NCI-H1694 (cell line): Measurements from ENCODE around the gene UPF1.

Experiments
- DNase-seq: peaks from one replicate; lab custom pipeline; 2025; lab: John Stamatoyannopoulos, UW

The UPF1 gene

GRCh38 chr19:18857223-18857622 lies 25.5 kb downstream of the UPF1 start:
- no peak for DNase-seq

GRCh38 chr19:18858906-18859646 lies 27.3 kb downstream of the UPF1 start:
- DNase-seq, result no peak

- no peak for DNase-seq
Measured at GRCh38 chr19:18859676-18860301, 28.0 kb downstream of the UPF1 start.

GRCh38 chr19:18860302-18860700 lies 28.5 kb downstream of the UPF1 start:
- DNase-seq, result no peak

GRCh38 chr19:18860725-18861124 lies 29.0 kb downstream of the UPF1 start:
- no peak for DNase-seq

- DNase-seq, result no peak
Measured at GRCh38 chr19:18861235-18861634, 29.5 kb downstream of the UPF1 start.

GRCh38 chr19:18861917-18862316 lies 30.2 kb downstream of the UPF1 start:
- DNase-seq, result no peak

- DNase-seq, result no peak
Measured at GRCh38 chr19:18862976-18863842, 31.4 kb downstream of the UPF1 start.

- no peak for DNase-seq
Measured at GRCh38 chr19:18863843-18864362, 32.1 kb downstream of the UPF1 start.

- no peak for DNase-seq
Measured at GRCh38 chr19:18865106-18865972, 33.6 kb downstream of the UPF1 start.

- DNase-seq, result no peak
Measured at GRCh38 chr19:18865973-18866799, 34.4 kb downstream of the UPF1 start.

GRCh38 chr19:18866800-18867123 lies 35.0 kb downstream of the UPF1 start:
- DNase-seq, result no peak

- DNase-seq, result no peak
Measured at GRCh38 chr19:18867199-18867598, 35.4 kb downstream of the UPF1 start.

- DNase-seq, result no peak
Measured at GRCh38 chr19:18867751-18868150, 36.0 kb downstream of the UPF1 start.

- DNase-seq, result no peak
Measured at GRCh38 chr19:18868380-18869022, 36.7 kb downstream of the UPF1 start.

GRCh38 chr19:18869023-18869618 lies 37.4 kb downstream of the UPF1 start:
- DNase-seq, result no peak

- DNase-seq, result no peak
Measured at GRCh38 chr19:18869781-18870530, 38.2 kb downstream of the UPF1 start.

GRCh38 chr19:18870531-18871172 lies 38.9 kb downstream of the UPF1 start:
- no peak for DNase-seq

- no peak for DNase-seq
Measured at GRCh38 chr19:18871543-18871942, 39.8 kb downstream of the UPF1 start.
